Measurements from ENCODE around the gene ANKRD13D.

ANKRD13D gene

GRCh38 chr11:67285541-67286498 lies 3.3 kb upstream of the ANKRD13D start:
- no peak for DNase-seq (ENCODE audit: low read depth, low spot score)

- no peak for DNase-seq (ENCODE audit: low read depth, low spot score)
Measured at GRCh38 chr11:67286621-67287333, 2.3 kb upstream of the ANKRD13D start.

- no peak for DNase-seq (ENCODE audit: low read depth, low spot score)
Measured at GRCh38 chr11:67287355-67288197, 1.5 kb upstream of the ANKRD13D start.

GRCh38 chr11:67288198-67288451 lies 978 bp upstream of the ANKRD13D start:
- DNase-seq (ENCODE audit: low read depth, low spot score): no peak

DNA sequence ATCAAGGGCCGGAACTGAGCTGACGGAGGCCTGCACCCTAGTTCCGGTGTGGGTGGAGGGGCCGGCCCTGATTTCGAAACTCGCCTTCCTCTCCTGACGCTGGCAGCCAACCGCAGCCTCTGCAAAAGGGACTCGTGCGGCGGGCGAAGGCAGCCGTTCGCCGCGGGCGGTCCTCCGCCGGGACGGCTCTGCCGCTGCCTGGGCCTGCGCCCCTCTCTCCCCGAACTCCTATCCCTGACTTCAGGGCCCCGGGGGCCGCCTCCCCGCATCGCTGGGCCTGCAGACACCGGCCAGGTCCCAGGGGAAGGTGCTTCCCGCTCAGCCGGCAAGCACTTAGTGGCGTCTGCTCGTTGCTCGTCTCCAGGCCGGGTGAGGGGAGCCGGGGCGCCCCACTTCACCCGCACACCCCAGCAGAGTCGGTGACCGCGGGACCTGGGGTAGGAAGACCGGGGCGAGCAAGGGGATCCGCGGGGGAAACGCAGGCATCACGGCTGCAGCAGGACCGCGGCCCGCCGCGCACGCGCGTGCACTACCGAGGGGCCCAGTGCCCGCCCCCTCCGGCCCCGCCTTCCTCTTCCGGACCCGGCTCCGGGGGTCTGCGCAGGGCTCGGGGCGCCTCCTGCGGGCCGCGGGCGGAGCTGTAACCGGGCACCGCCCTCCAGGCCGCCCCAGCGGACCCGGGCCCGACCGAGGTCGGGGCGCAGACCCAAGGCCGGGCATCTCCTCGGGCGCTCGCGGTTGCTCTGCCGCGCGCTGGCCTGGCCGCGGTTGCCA lies 464 bp upstream of the ANKRD13D start:
- DNase-seq (ENCODE audit: low read depth, low spot score): peak; percentile 85

DNA sequence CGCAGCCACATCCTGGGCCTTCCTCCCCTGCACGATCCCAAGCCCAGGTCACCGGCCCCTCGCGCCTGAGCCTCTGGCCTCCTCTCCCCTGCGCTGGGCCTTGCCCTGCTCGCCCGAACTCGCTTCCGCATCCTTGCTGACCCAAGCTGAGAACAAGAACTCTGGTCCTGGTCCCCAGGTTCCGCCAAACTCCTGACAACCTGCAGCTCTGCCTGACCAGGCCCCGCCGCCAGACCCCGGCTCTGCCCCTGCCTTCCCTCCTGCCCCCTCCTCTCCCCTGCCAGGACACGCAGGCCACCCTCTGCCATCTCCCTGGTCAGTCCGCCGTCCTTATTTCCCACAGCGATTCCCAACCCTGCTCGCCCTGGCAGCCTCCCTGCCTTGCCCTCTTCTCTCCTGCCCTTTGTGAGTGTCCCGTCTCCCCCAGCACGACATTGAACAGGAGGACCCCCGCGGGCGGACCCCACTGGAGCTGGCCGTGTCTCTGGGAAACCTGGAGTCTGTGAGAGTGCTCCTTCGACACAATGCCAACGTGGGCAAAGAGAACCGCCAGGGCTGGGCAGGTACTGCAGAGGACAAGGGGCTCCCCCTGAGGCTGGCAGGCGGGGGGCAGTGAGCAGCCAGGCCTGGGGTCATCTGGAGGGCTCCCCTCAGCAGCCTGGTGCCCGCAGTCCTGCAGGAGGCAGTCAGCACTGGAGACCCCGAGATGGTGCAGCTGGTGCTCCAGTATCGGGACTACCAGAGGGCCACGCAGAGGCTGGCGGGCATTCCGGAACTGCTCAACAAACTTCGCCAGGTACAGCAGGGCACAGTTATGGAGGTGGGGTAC lies 762 bp downstream of the ANKRD13D start:
- DNase-seq (ENCODE audit: low read depth, low spot score): no peak

DNA sequence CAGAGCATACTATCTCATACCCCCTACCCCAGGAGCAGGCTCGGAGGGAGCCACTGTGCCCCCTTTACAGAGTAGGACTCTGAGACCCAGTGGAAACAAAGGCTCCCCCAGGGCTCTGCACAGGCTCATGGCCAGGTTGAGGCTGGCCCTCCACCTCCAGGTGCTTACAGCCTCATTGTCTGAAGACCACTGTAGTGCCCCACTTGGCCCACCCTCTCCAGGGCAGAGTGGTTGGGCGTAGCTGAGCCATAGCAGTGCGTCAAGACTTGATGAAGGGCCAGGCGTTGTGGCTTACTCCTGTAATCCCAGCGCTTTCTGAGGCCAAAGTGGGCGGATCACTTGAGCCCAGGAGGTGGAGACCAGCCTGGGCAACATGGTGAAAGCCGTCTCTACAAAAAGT lies 1.7 kb downstream of the ANKRD13D start:
- DNase-seq (ENCODE audit: low read depth, low spot score): peak; percentile 85

- DNase-seq (ENCODE audit: low read depth, low spot score): no peak
Measured at GRCh38 chr11:67291481-67292381, 2.6 kb downstream of the ANKRD13D start.

GRCh38 chr11:67292671-67293070 lies 3.6 kb downstream of the ANKRD13D start:
- no peak for DNase-seq (ENCODE audit: low read depth, low spot score)

DNA sequence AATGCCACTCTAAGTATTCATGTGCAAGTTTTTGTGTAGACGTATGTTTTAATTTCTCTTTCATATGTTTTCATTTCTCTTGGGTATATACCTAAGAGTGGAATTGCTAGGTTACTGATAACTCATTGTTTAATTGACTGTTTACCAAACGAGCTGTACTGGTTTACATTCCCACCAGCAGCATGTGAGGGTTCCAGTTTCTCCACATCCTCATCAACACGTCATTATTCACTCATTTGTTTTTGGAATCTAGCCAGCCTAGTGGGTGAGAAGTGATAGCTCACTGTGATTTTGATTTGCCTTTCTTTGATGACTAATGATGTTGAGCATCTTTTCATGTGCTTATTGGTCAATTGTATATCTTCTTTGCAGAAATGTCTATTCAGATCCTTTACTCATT lies 4.0 kb downstream of the ANKRD13D start:
- DNase-seq (ENCODE audit: low read depth, low spot score): no peak

DNA sequence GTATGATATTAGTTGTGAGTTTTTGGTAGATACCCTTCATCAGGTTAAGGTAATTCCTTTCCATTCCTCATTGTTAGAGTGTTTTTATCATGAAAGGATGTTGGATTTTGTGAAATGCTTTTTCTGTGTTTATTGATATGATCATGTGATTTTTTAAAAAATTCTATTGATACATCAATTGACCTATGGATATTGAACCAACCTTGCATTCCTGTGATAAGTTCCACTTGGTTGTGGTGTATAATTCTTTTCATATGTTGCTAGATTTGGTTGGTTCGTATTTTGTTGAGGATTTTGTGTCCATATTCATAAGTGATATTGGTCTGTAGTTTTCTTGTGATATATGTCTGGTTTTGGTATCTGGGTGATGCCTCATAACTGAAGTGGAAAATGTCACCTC lies 6.7 kb downstream of the ANKRD13D start:
- DNase-seq (ENCODE audit: low read depth, low spot score): no peak

GRCh38 chr11:67298786-67299185 lies 9.7 kb downstream of the ANKRD13D start:
- DNase-seq (ENCODE audit: low read depth, low spot score): no peak

GRCh38 chr11:67299471-67300191 lies 10.5 kb downstream of the ANKRD13D start:
- no peak for DNase-seq (ENCODE audit: low read depth, low spot score)

DNA sequence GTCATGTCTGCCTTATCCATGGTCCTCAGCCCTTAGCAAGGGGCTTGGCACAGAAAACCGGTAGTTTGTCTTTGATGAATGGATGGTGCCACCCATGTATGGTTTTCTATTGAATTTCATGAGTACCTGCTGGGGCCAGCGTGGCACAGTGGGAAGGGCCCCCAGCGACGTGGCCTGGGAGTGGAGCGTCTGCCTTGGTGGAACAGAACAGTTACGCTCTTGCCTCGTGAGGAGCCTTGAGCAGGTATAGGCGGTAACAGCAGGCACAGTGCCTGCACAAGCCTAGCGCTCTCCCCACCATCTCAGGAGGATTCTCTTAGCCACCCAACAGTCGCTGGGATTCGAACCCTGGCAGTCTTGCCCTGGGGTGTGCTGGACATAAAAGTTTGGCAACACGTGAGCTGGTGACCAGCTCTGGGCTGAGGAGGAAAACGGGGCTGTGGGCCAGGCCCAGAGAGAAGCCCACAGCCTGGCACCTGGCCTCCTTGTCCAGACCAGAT lies 11.2 kb downstream of the ANKRD13D start:
- DNase-seq (ENCODE audit: low read depth, low spot score): no peak

DNA sequence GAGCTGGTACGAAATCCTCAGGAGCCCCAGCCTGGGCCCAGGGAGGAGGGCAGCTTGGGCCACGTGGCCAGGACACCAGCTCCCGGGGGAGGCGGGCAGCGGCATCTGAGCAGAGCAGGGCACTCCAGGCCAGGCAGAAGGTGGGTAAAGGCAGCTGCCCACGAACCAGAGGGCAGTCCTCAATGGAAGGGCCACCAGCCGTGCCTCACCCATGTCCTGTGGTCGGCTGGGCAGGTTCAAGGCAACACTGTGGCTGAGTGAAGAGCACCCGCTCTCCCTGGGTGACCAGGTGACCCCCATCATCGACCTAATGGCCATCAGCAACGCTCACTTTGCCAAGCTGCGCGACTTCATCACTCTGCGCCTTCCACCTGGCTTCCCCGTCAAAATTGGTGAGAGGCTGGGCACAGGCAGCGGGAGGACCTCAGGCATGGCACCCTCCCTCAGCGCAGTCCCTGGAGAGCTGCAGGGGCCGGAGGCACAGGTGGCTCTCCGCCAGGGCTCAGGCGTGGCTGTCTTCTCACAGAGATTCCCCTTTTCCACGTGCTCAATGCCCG lies 11.7 kb downstream of the ANKRD13D start:
- DNase-seq (ENCODE audit: low read depth, low spot score): no peak

DNA sequence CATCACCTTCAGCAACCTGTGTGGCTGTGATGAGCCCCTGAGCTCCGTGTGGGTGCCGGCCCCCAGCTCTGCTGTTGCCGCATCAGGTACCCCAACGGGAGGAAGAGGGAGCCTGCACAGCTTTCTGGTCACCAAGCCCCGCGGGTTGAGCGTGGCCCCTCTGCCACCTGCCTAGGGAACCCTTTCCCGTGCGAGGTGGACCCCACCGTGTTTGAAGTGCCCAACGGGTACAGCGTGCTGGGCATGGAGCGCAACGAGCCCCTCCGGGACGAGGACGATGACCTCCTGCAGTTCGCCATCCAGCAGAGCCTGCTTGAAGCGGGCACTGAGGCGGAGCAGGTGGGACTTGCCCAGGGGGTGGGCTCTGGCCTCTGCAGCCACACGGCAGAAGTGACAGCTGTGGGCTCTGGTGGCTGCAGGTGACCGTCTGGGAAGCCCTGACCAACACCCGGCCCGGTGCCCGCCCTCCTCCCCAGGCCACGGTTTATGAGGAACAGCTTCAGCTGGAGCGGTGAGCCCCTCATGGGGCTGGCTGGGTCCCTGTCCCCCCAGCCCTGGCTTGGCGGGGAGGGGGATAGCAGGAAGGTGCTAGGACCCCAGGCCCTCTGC lies 12.3 kb downstream of the ANKRD13D start:
- no peak for DNase-seq (ENCODE audit: low read depth, low spot score)

DNA sequence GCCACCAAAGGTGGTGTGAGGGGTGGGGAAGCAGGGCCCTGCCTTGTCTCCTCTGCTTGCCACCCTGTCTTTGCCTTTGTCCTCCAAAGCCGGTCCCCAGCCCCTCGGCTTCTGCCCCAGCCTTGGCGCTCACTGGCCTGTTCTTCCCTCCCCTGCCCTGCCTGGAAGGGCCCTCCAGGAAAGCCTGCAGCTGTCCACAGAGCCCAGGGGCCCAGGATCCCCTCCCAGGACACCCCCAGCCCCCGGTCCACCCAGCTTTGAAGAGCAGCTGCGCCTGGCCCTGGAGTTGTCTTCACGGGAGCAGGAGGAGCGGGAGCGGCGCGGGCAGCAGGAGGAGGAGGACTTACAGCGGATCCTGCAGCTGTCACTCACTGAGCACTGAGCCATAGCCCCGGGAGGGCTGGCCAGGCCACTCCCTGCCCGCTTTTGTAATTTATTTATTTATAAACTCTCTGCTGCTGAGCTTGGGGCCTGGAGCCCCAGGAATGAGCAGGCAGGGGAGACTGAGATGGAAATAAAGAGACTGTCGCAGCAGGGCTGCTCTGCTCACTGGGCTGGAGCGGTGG lies 12.9 kb downstream of the ANKRD13D start:
- DNase-seq (ENCODE audit: low read depth, low spot score): peak; percentile 80
